Fibroblast of skin of scalp (primary cell): ENCODE measurements around the gene NCKAP5.

Experiments used
- DNase-seq: peaks from one replicate; pipeline ENCODE4 v3.0.0-alpha.2; 2013

The NCKAP5 gene

GRCh38 chr2:133135035-133135654, 433.1 kb downstream of the NCKAP5 start:
- no peak for DNase-seq

- peak; percentile 20 for DNase-seq
These were observed 437.6 kb downstream of the NCKAP5 start for GRCh38 chr2:133130548-133131246.

DNA sequence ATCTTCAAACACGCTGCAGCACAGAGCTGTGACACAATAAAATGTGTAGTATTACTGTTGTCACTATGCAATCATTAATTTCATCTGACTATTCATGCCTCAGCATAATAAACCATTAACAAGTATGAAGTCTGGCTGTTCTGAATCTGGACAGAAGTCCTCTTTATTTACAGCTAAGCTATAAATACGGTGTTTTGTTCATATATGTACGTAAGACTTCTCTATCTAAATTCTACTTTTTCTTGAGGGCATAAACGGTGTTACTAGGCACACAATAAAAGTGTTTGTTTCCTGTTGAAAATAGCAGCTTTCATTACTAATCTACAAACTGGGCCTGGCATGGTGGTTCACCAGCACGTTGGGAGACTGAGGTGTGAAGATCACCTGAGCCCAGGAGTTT, 443.8 kb downstream of the NCKAP5 start:
- DNase-seq = no peak

DNA sequence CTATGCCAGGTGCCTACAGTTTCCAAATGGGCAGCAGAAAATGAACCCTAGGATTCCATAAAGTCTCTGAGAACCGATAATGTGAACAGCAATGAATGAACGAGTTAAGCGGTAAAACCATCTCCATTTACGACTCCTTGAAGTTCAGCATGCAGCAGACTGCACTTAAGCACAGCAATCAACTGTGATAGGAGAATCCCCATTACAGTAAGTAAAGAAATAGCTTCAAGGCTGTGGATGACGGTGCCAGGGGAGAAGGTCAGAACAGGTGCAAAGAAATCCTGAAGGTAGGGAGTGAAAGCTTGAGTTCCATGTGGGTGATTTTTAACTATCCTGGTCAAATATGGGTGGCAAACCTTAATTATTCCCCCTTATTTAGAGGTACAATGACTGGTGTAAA, 444.4 kb downstream of the NCKAP5 start:
- DNase-seq = no peak

DNA sequence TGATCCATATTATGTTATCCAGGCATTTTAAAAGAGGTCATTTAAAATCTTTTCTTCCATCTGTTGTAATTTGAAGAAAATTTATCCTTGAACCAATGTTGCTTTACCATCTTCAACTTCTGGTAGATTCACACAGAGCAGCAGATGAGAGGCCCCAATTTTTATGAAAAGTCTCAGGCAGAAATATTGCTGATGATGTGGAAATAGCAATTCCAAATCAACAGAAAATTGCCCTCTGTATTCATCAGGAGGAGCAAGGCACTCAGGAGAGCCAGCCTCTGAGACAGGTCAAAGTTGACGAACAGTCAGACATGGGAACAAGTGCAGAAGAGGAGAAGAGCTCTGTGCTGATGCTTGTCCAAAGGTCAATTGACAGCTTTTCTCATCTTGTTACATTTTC, 444.9 kb downstream of the NCKAP5 start:
- no peak for DNase-seq

GRCh38 chr2:133122529-133122928, 445.7 kb downstream of the NCKAP5 start:
- DNase-seq = no peak

- DNase-seq = no peak
These were observed 448.0 kb downstream of the NCKAP5 start for GRCh38 chr2:133120310-133120709.

- DNase-seq = no peak
These were observed 458.1 kb downstream of the NCKAP5 start for GRCh38 chr2:133110201-133110600.

GRCh38 chr2:133109772-133110171, 458.5 kb downstream of the NCKAP5 start:
- peak; percentile 72 for DNase-seq

DNA sequence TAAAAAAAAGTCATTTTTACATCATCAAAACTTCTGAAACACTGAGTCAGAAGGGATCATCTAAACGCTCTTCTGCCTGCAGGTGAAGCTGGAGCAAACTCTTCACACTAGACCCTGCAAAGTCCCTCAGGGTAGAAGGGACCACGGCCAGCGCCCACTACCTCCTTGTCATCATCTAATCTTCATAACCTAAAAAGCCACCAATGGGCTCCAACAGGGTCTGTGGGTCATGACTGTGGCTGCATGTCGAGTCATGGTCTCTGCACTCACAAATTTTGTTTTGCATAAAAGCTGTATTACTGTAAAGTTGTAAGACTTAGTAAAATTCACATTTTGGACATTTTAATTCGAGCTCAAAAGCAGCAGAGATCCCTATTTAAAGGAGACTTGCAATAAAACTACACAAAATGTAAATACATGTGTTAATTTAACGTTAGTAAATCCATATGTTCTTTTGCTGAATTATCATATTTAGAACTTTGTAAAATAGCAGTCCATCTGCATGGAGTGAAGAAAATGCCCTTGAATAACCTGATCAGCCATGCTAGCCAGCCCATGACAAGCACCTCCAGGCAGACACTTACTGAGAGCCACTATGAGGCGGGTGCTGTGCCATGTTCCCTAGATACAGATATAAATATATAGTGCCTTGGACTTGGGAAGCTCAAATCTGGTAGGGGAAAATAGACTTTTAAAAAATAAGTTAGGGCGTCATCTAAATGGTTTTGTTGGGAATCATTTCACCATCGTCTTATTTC, 461.0 kb downstream of the NCKAP5 start:
- no peak for DNase-seq

DNA sequence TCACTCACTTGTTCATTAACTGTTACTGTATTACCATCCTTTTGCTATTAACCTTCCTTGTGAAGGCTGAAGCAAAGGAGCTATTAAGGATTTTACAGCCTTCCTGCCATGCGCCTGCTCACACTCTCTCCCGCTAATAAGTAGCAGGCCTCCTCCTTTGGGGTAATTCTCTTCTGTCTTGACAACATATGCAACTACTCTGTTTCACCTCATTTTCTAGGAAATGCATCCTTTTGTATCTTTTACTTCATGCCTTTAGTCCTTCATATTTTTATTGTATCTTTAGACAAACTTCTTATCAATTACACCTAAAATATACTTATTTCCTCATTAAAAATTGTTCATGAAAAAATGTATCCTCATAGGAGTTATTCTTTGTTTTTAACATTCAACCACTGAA, 463.4 kb downstream of the NCKAP5 start:
- DNase-seq = no peak

DNA sequence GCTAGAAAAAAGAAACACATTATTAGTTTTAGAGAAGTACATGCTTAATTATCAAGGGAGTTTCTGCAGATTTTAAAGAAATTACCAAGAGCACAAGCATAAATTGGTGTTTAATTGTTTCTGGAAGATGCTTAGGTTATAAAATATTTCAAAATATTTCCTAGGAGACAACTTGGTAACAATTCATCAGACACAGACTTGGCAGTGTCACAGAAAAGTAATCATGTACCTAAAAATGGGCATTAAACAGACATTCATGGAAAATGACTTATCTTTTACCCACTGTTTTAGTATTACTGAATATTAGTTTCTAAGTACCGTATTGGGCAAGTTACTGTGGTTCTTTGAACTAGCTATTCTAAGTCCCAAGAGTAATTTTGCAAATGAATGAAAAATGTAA, 469.5 kb downstream of the NCKAP5 start:
- no peak for DNase-seq

- DNase-seq = peak; percentile 19
These were observed 470.6 kb downstream of the NCKAP5 start for GRCh38 chr2:133097666-133098065.

- no peak for DNase-seq
These were observed 475.7 kb downstream of the NCKAP5 start for GRCh38 chr2:133092571-133092970.

DNA sequence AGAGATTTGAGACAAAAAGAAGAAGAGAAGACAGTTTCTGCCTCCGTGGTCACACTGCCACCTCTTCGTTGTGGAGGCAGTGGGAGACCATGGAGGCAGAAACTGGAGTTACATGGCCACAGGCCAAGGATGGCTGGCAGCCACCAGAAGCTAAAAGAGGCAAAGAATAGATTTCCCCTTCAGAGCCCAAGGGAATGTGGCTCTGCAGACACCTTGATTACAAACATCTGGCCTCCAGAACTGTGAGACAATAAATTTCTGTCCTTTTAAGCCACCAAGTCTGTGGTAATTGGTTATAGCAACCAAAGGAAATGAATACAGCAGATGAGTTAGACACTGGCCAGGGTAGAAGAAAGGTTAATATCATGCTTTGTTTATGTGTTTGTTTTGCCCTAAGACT, 477.9 kb downstream of the NCKAP5 start:
- DNase-seq = no peak

DNA sequence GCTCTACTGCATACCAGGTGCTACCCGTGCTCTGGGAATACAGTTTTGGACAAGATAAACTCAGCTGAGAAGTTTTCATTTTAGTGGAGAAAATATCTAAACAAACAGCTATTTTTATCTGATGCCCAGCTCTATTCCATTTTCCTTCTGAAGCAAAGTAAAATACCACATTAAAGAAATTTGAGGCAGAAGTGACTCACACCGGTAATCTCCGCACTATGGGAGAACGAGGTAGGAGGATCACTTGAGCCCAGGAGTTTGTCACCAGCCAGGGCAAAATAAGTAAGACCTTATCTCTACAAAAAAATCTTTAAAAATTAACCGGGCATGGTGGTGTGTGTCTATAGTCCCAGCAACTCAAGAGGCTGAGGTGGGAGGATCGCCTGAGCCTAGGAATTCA, 482.1 kb downstream of the NCKAP5 start:
- DNase-seq = no peak

GRCh38 chr2:133085646-133086045, 482.6 kb downstream of the NCKAP5 start:
- DNase-seq = no peak

GRCh38 chr2:133082034-133082433, 486.2 kb downstream of the NCKAP5 start:
- DNase-seq = no peak

DNA sequence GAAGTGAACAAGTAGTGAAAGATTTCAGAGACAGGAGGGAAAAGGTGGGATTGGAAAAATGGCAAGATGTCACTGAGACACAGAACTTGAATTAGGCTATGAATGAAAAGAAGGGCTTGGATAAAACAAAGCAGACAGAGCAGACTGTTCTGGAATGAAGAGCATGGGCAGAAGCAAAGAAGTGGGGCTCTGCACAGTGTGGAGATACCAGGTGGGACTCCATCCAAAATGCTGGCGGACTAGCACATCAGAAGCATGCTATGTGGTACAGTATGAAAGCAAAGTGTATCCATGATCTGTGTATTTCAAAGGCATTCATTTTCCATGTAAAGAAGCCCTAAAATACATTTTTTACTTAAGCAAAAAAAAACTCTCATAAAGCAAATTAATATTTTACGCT, 487.4 kb downstream of the NCKAP5 start:
- DNase-seq = no peak

DNA sequence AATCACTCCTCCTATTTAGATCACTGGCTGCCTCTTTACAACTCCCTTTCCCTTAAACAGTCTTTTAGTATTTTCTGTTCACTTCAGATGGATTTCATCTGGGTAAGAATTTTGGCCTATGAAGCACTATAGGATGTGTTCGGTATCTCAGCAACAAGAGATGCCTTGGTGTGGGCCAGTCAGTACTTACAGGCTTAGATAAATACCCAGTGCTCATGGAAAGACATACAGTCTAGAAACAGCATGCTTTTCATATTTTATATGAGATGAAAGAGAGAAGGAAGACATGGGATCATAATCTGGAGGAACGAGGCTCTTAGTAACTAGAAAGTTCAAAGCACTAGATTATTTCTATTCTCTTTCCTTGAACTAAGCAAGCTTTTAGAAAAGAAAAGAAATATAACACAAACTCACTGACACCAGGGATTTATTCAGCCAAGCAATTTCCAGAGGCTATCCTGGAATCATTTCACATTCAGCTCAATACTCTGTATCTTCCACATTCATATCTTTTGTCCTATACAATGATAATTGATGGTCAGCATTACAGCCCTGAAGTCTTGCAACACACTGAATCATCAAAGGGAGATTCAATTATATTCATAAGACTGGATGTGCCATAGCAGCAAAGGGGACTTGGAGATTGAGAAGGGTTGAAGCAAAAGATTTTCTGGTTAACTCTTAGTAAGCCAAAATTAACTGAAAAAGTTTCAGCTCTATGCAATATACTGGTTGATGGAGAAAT, 489.4 kb downstream of the NCKAP5 start:
- no peak for DNase-seq

- no peak for DNase-seq
These were observed 490.9 kb downstream of the NCKAP5 start for GRCh38 chr2:133077269-133077822.

- no peak for DNase-seq
These were observed 495.2 kb downstream of the NCKAP5 start for GRCh38 chr2:133072837-133073694.
